ENCODE data around the gene DLGAP3.
"Not testable (repeated sequence)": the region's sequence is repeated elsewhere in the genome, so short reads cannot be mapped to it uniquely, and the experiment has no call there.

Gene DLGAP3

GRCh38 chr1:34828611-34829010, 100.8 kb downstream of the DLGAP3 start:
- DNase-seq: no peak

- no peak for DNase-seq
These were observed 102.0 kb downstream of the DLGAP3 start for GRCh38 chr1:34827341-34827941.

GRCh38 chr1:34825455-34826091, 103.9 kb downstream of the DLGAP3 start:
- DNase-seq: no peak

- DNase-seq: no peak
These were observed 104.5 kb downstream of the DLGAP3 start for GRCh38 chr1:34824817-34825454.

GRCh38 chr1:34822202-34822601, 107.2 kb downstream of the DLGAP3 start:
- DNase-seq: no peak

- DNase-seq: not testable (repeated sequence)
These were observed 110.6 kb downstream of the DLGAP3 start for GRCh38 chr1:34818862-34819261.

GRCh38 chr1:34816778-34817177, 112.7 kb downstream of the DLGAP3 start:
- no peak for DNase-seq

GRCh38 chr1:34816332-34816731, 113.1 kb downstream of the DLGAP3 start:
- no peak for DNase-seq
